GM12878 (cell line): Measurements from ENCODE around the gene C19orf44. TPM values are rescaled to one million over a fixed set of nuclear protein-coding genes. Genes with fewer than 3 reads are reported as not detected.

Source experiments
- ATAC-seq: fragments of 200-7000 bp; cut with Tn5 transposase; 3 replicates; pipeline ENCODE4 v1.9.1; 2020; ENCODE audit warnings: mild to moderate bottlenecking, moderate library complexity
- BruUV-seq: library from RNA; stranded (reverse); fragments of 400-500 nt; replicated peaks from 2 replicates; lab custom pipeline; 2021; lab: Mats Ljungman, UMichigan
- CTCF ChIA-PET: fragments of 300-600 bp; sonication (Branson Sonifier 250); formaldehyde crosslinking; extraction: SDS; loops from one replicate; lab custom pipeline; 2021; ENCODE audit warnings: inconsistent platforms; lab: Yijun Ruan, JAX
- POLR2A ChIA-PET: fragments of 350-600 bp; formaldehyde crosslinking; extraction: SDS; loops from one replicate; lab custom pipeline; 2021; ENCODE audit warnings: inconsistent platforms; lab: Charles Lee
- RAD21 ChIA-PET: fragments of 300-600 bp; sonication (Branson Sonifier 250); formaldehyde crosslinking; loops from one replicate; lab custom pipeline; 2023; ENCODE audit warnings: antibody characterized with exemption; ENCODE audit not compliant: unreplicated experiment; lab: Charles Lee
- SMC1A ChIA-PET: fragments of 300-600 bp; sonication (Branson Sonifier 250); formaldehyde crosslinking; loops from one replicate; lab custom pipeline; 2023; ENCODE audit not compliant: unreplicated experiment, uncharacterized antibody; lab: Charles Lee
- DNase-seq: peaks from one replicate; pipeline ENCODE4 v3.0.0-alpha.2; 2011; ENCODE audit warnings: low read depth, low spot score
- FAIRE-seq: peaks from 3 replicates; lab custom pipeline; 2011; peaks lifted over from hg19 to GRCh38; lab: Jason Lieb, UNC
- H2AFZ ChIP-seq: 2 replicates; pipeline ENCODE4 v1.6.0; 2011; ENCODE audit warnings: low read depth, low read length, control low read depth; ENCODE audit not compliant: control insufficient read depth
- H3K27ac ChIP-seq: 2 replicates; pipeline ENCODE4 v1.5.1; 2011; ENCODE audit warnings: control low read depth; ENCODE audit not compliant: control insufficient read depth, insufficient read depth
- H3K27me3 ChIP-seq, 2 experiments: replicated peaks in 1 of 2; 2 replicates each; pipeline versions ENCODE4 v1.6.0 to v1.6.1; 2011; ENCODE audit warnings: low read length in 1 of 2; ENCODE audit not compliant: control insufficient read depth in 2 of 2, insufficient read depth in 2 of 2
- H3K36me3 ChIP-seq, 2 experiments: 2 replicates each; pipeline ENCODE4 v1.5.1; 2011; ENCODE audit warnings: low read length in 1 of 2; ENCODE audit not compliant: control insufficient read depth in 2 of 2, insufficient read depth in 2 of 2
- H3K4me1 ChIP-seq: 2 replicates; pipeline ENCODE4 v1.6.1; 2011; ENCODE audit warnings: mild to moderate bottlenecking, low read length, moderate library complexity, mixed read lengths; ENCODE audit not compliant: control insufficient read depth, insufficient read depth
- H3K4me2 ChIP-seq: 2 replicates; pipeline ENCODE4 v1.6.0; 2011; ENCODE audit warnings: control low read depth; ENCODE audit not compliant: control insufficient read depth, insufficient read depth
- H3K4me3 ChIP-seq: fragments of 200-600 bp; sonication (generic); 2 replicates; pipeline ENCODE4 v1.5.1; 2016
- H3K79me2 ChIP-seq: 2 replicates; pipeline ENCODE4 v1.6.0; 2011; ENCODE audit warnings: low read length; ENCODE audit not compliant: control insufficient read depth, insufficient read depth
- H3K9ac ChIP-seq: 2 replicates; pipeline ENCODE4 v1.8.0; 2011; ENCODE audit warnings: low read length, control low read depth, mixed read lengths; ENCODE audit not compliant: control insufficient read depth, insufficient read depth
- H3K9me3 ChIP-seq: replicated peaks from 3 replicates; pipeline ENCODE4 v1.5.1; 2011; ENCODE audit warnings: mild to moderate bottlenecking, low read length; ENCODE audit not compliant: control insufficient read depth, insufficient read depth
- H4K20me1 ChIP-seq: 2 replicates; pipeline ENCODE4 v1.6.0; 2011; ENCODE audit not compliant: control insufficient read depth, insufficient read depth
- BCL3 ChIP-seq: IDR thresholded peaks from 2 replicates; pipeline ENCODE4 v1.6.1; 2011; ENCODE audit warnings: borderline replicate concordance, low read depth, mild to moderate bottlenecking, moderate library complexity, low read length; ENCODE audit not compliant: insufficient read depth, poor library complexity, severe bottlenecking
- CBX3 ChIP-seq: fragments of 200-600 bp; sonication (generic); IDR thresholded peaks from 2 replicates; pipeline ENCODE4 v1.6.1; 2016; ENCODE audit warnings: low read depth, borderline replicate concordance
- CHD2 ChIP-seq: IDR thresholded peaks from 2 replicates; pipeline ENCODE4 v1.6.1; 2011; ENCODE audit warnings: low read depth, low read length, improper control_type of control experiment, borderline replicate concordance
- HDGF ChIP-seq: fragments of 450-650 bp; IDR thresholded peaks from 2 replicates; pipeline ENCODE4 v1.6.1; 2016; ENCODE audit warnings: antibody characterized with exemption
- NFXL1 ChIP-seq: fragments of 450-650 bp; IDR thresholded peaks from 2 replicates; pipeline ENCODE4 v1.6.1; 2017; ENCODE audit warnings: antibody characterized with exemption, mild to moderate bottlenecking, borderline replicate concordance
- PAX5 ChIP-seq: IDR thresholded peaks from 2 replicates; pipeline ENCODE4 v1.6.1; 2011; ENCODE audit warnings: low read depth, low read length, borderline replicate concordance
- SMAD5 ChIP-seq: IDR thresholded peaks from 2 replicates; pipeline ENCODE4 v1.6.1; 2016; ENCODE audit warnings: antibody characterized with exemption, low read depth
- TAF1 ChIP-seq: IDR thresholded peaks from 2 replicates; pipeline ENCODE4 v1.6.1; 2011; ENCODE audit warnings: mild to moderate bottlenecking, low read depth, low read length, borderline replicate concordance
- whole genome bisulfite sequencing: methylation state at CpG from one replicate; pipeline ENCODE4 v1.1.6; 2016; ENCODE audit warnings: low lambda C conversion rate; ENCODE audit not compliant: insufficient replicate concordance, insufficient coverage; ENCODE audit errors: missing lambda C conversion rate; 5-methylcytosine and 5-hydroxymethylcytosine counted together
- in situ Hi-C: fragments of 300-500 bp; cut with MboI; formaldehyde crosslinking; loops from 9 replicates; pipeline ENCODE4 v1.14.3; 2018; ENCODE audit warnings: mixed read lengths
- intact Hi-C: fragments of 100-400 bp; cut with micrococcal nuclease; formaldehyde crosslinking; loops from one replicate; pipeline ENCODE4 v1.14.2; 2022; ENCODE audit not compliant: unreplicated experiment
- polyA plus RNA-seq, 11 experiments: library from polyadenylated mRNA; depleted of rRNA in 4 of 11; unstranded in 6 of 11; stranded (reverse) in 5 of 11; fragments of >200 nt; fragmentation: Nextera tagmentation in 4 of 11; fragmentation: Illumina TruSeq in 1 of 11; extraction: Ambion mirVana in 4 of 11; extraction: Trizol in 1 of 11; gene quantifications; 1 replicate in 1 of 11; 2 replicates in 10 of 11; pipeline versions ENCODE4 v1.2.1 to v1.2.3, GENCODE V29; 2011 to 2016; ENCODE audit warnings: inconsistent platforms in 2 of 11, missing spikeins in 2 of 11, low read depth in 1 of 11
- total RNA-seq, 4 experiments: library from RNA; depleted of rRNA in 3 of 4; stranded (reverse); fragments of >200 nt in 3 of 4; fragmentation: Illumina TruSeq in 1 of 4; extraction: Trizol in 1 of 4; gene quantifications; 2 replicates each; pipeline versions ENCODE4 v1.2.1 to v1.2.3, GENCODE V29; 2013 to 2021
- TF ChIP-seq, protein P1 (sequence below): fragments of 450-650 bp; formaldehyde crosslinking; IDR thresholded peaks from 2 replicates; pipeline ENCODE4 v1.5.0; 2022; ENCODE audit warnings: mild to moderate bottlenecking, missing genetic modification characterization
- TF ChIP-seq, protein P2 (sequence below): fragments of 450-650 bp; IDR thresholded peaks from 2 replicates; pipeline ENCODE4 v1.6.1; 2016; ENCODE audit warnings: mild to moderate bottlenecking
- TF ChIP-seq, protein P3 (sequence below): IDR thresholded peaks from 2 replicates; pipeline ENCODE4 v1.6.1; 2011; ENCODE audit warnings: mild to moderate bottlenecking, low read depth, low read length, moderate library complexity; ENCODE audit not compliant: insufficient replicate concordance

Gene C19orf44
- total and polyA plus RNA-seq, 10 of the 15 experiments (the other 5 are each of a cell fraction or from before 2014, with no cell fraction given): 0.26 to 5.2 (median 3.6) TPM

DNA sequence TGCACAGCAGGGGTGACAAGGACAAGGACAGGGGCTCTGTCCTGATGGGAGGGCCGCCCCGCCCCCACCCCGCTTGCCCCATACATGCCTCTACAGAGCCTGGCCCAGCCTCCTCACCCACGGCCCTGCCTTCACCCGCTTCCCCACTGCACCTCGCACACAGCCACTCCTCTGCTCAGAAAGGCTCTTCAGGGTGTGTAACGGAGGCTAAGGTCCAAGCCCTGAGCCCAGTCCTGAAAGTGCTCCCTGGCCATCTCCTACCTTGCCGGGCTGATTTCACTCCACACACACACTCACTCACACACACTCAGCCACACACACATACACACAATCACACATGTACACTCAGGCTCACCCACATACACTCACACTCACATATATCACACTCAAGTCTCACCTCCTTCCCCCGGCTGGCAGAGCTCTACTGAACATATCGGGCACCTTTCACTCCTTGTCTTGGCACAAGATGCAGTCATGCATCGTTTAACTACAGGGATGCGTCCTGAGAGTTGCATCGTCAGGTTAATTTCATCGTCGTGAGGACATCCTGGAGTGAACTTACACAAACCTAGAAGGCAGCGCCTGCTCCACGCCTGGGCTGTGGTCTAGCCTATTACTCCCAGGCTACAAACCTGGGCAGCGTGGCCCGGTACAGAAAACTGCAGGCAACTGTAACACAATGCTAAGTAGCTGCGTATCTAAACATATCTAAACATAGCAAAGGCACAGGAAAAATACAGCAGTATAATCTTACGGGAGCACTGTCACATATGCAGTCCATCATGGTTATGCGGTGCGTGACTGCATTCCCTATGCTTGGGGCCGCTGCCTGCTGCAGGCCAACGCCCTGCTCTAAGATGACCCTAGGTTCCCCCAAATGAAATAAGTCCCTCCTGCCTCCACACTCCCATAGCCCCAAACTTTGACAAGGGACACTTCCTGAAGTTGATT is 37.5 kb upstream of the C19orf44 start:
- SMC1A ChIA-PET: no interaction called here
- H3K79me2 ChIP-seq: peaks cover 83% of the 10 kb centered on the region
- in situ Hi-C loops: no loop called here
- BruUV-seq: no TSS peak
- H3K27ac ChIP-seq: peak overlapping the region; percentile 75
- H3K4me3 ChIP-seq: no peak overlapping the region
- H3K4me1 ChIP-seq: peaks cover 33% of the 10 kb centered on the region
- no peaks in the 10 kb centered on the region for H3K9me3 ChIP-seq
- ATAC-seq (peak; percentile 45), FAIRE-seq (no peak), DNase-seq (no peak)
- POLR2A ChIA-PET: interaction anchor here (0.9 to 1.7 kb wide), 2 partner anchors 11 to 18 kb away, joined by 3 to 8 read pairs; no protein-coding TSS in a partner anchor
- WGBS: 89% methylated on average over 23 of the region's 25 CpGs
- peaks cover 0 to 1% of the 10 kb centered on the region in 2 experiments; a peak in 3 of 4 replicates for H3K36me3 ChIP-seq
- CTCF ChIA-PET: no interaction called here
- H2AFZ ChIP-seq: no peak overlapping the region
- TF ChIP-seq, protein P1, sequence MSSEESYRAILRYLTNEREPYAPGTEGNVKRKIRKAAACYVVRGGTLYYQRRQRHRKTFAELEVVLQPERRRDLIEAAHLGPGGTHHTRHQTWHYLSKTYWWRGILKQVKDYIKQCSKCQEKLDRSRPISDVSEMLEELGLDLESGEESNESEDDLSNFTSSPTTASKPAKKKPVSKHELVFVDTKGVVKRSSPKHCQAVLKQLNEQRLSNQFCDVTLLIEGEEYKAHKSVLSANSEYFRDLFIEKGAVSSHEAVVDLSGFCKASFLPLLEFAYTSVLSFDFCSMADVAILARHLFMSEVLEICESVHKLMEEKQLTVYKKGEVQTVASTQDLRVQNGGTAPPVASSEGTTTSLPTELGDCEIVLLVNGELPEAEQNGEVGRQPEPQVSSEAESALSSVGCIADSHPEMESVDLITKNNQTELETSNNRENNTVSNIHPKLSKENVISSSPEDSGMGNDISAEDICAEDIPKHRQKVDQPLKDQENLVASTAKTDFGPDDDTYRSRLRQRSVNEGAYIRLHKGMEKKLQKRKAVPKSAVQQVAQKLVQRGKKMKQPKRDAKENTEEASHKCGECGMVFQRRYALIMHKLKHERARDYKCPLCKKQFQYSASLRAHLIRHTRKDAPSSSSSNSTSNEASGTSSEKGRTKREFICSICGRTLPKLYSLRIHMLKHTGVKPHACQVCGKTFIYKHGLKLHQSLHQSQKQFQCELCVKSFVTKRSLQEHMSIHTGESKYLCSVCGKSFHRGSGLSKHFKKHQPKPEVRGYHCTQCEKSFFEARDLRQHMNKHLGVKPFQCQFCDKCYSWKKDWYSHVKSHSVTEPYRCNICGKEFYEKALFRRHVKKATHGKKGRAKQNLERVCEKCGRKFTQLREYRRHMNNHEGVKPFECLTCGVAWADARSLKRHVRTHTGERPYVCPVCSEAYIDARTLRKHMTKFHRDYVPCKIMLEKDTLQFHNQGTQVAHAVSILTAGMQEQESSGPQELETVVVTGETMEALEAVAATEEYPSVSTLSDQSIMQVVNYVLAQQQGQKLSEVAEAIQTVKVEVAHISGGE (CRISPR knock-in tag): no peak
- TF ChIP-seq CBX3 (no peak), TAF1 (no peak), CHD2 (no peak), SMAD5 (no peak), NFXL1 (no peak), HDGF (0 out of 2 replicates have a peak, but pooled peaks have one; percentile 56), BCL3 (peak; percentile 84), PAX5 (no peak)
- TF ChIP-seq, protein P2, sequence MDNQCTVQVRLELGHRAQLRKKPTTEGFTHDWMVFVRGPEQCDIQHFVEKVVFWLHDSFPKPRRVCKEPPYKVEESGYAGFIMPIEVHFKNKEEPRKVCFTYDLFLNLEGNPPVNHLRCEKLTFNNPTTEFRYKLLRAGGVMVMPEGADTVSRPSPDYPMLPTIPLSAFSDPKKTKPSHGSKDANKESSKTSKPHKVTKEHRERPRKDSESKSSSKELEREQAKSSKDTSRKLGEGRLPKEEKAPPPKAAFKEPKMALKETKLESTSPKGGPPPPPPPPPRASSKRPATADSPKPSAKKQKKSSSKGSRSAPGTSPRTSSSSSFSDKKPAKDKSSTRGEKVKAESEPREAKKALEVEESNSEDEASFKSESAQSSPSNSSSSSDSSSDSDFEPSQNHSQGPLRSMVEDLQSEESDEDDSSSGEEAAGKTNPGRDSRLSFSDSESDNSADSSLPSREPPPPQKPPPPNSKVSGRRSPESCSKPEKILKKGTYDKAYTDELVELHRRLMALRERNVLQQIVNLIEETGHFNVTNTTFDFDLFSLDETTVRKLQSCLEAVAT: 0 out of 2 replicates have a peak, but pooled peaks have one; percentile 49
- TF ChIP-seq, protein P3, sequence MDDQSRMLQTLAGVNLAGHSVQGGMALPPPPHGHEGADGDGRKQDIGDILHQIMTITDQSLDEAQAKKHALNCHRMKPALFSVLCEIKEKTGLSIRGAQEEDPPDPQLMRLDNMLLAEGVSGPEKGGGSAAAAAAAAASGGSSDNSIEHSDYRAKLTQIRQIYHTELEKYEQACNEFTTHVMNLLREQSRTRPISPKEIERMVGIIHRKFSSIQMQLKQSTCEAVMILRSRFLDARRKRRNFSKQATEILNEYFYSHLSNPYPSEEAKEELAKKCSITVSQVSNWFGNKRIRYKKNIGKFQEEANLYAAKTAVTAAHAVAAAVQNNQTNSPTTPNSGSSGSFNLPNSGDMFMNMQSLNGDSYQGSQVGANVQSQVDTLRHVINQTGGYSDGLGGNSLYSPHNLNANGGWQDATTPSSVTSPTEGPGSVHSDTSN: peak; percentile 22
- H3K4me2 ChIP-seq: peak overlapping the region; percentile 96
- H4K20me1 ChIP-seq: no peaks in the 10 kb centered on the region; the same call in 1 of the 2 replicates
- H3K27me3 ChIP-seq: no peaks in the 10 kb centered on the region; a peak in 1 of 4 replicates
- no peak overlapping the region for H3K9ac ChIP-seq
- intact Hi-C loops: no loop called here
- RAD21 ChIA-PET: interaction anchor here (1.2 kb wide), 1 partner anchor 8 kb away, joined by 3 read pairs; no protein-coding TSS in a partner anchor
